ENCODE results near the gene GPR150.

- TF ChIP-seq CTCF (IDR thresholded peaks at IDR 0.05) (no peak), POLR2AphosphoS5 (IDR thresholded peaks at IDR 0.05) (no peak)
These were observed 315 bp upstream of the GPR150 start for GRCh38 chr5:95619514-95620029.
